ENCODE measurements around the gene SELENOH. TPM values are rescaled to one million over a fixed set of nuclear protein-coding genes. Genes with fewer than 3 reads are reported as not detected.
A peak's percentile ranks its signal among the peaks of the same experiment; 100 is the strongest.

The SELENOH gene
- total RNA-seq, 4 donors from 2014 or later = 130 to 271 (median 169) TPM

DNA sequence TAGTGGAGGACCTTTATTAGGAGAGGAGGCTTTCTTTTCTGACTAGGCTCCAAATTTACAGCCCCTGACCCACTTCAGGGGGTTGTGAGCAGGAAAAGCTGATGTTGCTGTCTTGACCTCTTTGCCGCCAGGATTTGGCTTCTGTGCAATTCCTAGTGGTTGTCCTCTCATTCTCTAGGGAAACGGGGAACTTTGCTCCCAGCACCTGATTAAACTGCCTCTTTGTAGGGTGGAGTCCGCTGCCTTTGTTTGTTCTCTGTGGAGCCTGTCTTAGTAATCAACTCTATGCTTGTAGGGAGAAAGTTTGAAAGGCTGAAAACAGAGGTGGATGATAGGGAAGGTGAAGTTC, 36.7 kb downstream of the SELENOH start:
- intact Hi-C loops (cut with DNase I) = no loop called here
- peaks cover 96 to 99% of the 10 kb centered on the region in 2 donors for H3K4me1 ChIP-seq
- no peak overlapping the region for H3K4me3 ChIP-seq (replicated peaks in 1 of 3)
- WGBS, 2 donors = 13 to 27% methylated on average over 3 of the region's 3 CpGs
- TF ChIP-seq POLR2A (IDR thresholded peaks at IDR 0.05) (no peak), CTCF (IDR thresholded peaks at IDR 0.05) (no peak)
- H3K36me3 ChIP-seq = no peaks in the 10 kb centered on the region
- no peaks in the 10 kb centered on the region for H3K27me3 ChIP-seq
- H3K27ac ChIP-seq = peak overlapping the region; percentile 97 to 99 (median 99)
- no peaks in the 10 kb centered on the region for H3K9me3 ChIP-seq
- DNase-seq = peak in 1 of 2 donors; percentile 43

DNA sequence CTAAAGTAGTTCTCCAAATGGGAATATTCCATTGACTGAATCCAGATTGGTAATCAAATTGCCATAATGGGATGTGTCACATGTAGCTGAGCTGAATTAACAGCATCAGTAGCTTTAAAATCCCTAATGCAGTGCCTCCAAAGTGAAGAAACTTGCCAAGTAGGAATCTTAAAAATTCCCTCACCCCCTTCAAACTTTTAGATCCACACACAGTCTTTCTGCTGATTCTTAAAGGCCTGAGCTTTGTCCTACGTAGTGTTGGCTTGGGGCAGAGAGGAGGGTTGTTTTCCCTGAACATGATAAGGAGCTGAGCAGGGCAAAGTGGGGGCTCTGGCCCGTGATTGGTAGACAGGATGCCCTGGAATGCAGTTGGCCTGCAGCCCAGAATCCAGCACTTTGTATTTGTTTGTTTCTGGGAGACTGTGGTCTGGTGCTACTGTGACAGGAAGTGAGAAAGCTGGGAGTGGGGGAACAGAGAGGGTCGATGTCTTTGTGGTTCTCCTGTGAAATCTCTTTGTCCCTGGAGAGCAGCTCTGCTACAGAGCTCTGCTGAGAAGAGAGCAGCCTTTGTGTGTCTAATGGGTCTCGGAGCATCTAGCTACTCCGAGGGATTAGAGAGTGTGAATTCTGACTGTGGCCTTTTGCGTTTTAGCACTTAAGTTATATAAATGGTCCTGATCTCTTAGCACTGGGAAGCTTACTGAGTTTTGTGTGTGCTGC, 37.2 kb downstream of the SELENOH start:
- no peak for TF ChIP-seq CTCF (IDR thresholded peaks at IDR 0.05)
- peak; percentile 32 to 90 for TF ChIP-seq POLR2A (IDR thresholded peaks at IDR 0.05)
- H3K36me3 ChIP-seq = no peaks in the 10 kb centered on the region
- intact Hi-C loops (cut with DNase I) = no loop called here
- peak overlapping the region; percentile 97 to 99 (median 99) for H3K27ac ChIP-seq
- no peaks in the 10 kb centered on the region for H3K9me3 ChIP-seq
- 0 to 9% methylated on average over 6 of the region's 6 CpGs for WGBS, 2 donors
- DNase-seq = peak; percentile 99
- peaks cover 96 to 99% of the 10 kb centered on the region in 2 donors for H3K4me1 ChIP-seq
- peak overlapping the region in 1 of 3 donors; percentile 3 for H3K4me3 ChIP-seq (replicated peaks in 1 of 3)
- no peaks in the 10 kb centered on the region for H3K27me3 ChIP-seq

- Histone ChIP-seq H3K27me3 (no peaks in the 10 kb centered on the region), H3K27ac (peak overlapping the region; percentile 97 to 99 (median 99)), H3K4me3 (replicated peaks in 1 of 3) (no peak overlapping the region), H3K9me3 (no peaks in the 10 kb centered on the region), H3K36me3 (no peaks in the 10 kb centered on the region), H3K4me1 (peaks cover 95 to 99% of the 10 kb centered on the region in 2 donors)
- intact Hi-C loops (cut with DNase I) = no loop called here
- DNase-seq = peak; percentile 57 to 65
- 11 to 15% methylated on average over 1 of the region's 1 CpG for WGBS, 2 donors
- peak in 1 of 2 donors; percentile 72 for TF ChIP-seq POLR2A (IDR thresholded peaks at IDR 0.05)
- TF ChIP-seq CTCF (IDR thresholded peaks at IDR 0.05) = peak in 2 of 6 experiments; percentile 30 to 38
Observed at GRCh38 chr11:57779276-57779675, 38.0 kb downstream of the SELENOH start.

DNA sequence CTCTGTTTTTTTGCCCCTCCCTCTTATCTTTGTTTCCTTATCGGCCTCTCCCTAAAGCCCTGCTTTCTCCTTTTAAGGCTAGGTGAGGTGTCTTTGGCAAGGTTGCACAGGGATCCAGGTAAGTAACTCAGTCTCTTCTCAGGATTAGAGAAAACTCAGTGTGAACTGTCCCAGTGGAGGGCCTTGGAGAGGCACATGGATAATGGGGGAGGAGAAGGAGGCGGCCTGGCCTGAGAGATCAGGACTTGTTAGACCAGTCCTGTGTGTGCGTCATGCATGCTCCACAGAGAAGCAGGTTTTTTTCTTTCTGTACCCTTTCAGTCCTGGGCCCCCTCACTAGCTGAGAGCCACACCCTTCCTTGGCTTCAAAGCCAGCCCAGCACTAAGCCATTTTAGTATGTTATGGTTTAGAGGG, 40.2 kb downstream of the SELENOH start:
- intact Hi-C loops (cut with DNase I) = no loop called here
- no peak overlapping the region for H3K4me3 ChIP-seq (replicated peaks in 1 of 3)
- DNase-seq = peak; percentile 96
- 19 to 29% methylated on average over 3 of the region's 3 CpGs for WGBS, 2 donors
- peak overlapping the region; percentile 97 to 99 (median 99) for H3K27ac ChIP-seq
- no peaks in the 10 kb centered on the region for H3K27me3 ChIP-seq
- peaks cover 91 to 99% of the 10 kb centered on the region in 2 donors for H3K4me1 ChIP-seq
- H3K36me3 ChIP-seq = no peaks in the 10 kb centered on the region
- H3K9me3 ChIP-seq = no peaks in the 10 kb centered on the region
- no peak for TF ChIP-seq CTCF (IDR thresholded peaks at IDR 0.05)
- TF ChIP-seq POLR2A (IDR thresholded peaks at IDR 0.05) = peak in 1 of 2 donors; percentile 83

DNA sequence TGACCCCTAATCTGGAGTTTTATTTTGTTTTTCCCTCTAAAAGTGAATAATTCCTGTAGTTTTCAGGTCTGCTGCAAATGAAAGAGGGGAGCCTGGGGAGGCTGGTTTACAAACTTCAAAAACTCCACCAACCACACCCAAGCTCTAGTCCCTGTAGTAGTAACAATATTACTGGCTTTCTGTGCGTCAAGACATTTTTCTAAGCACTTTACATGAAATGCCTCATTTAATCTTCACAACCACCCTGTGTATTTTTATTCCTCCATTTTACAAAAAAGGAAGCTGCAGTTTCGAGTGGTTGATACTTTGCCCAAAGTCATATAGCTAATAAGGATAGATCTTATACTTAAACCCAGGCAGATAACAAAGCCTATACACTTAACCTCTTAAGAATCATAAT, 43.8 kb downstream of the SELENOH start:
- Histone ChIP-seq H3K4me3 (replicated peaks in 1 of 3) (no peak overlapping the region), H3K27me3 (no peaks in the 10 kb centered on the region), H3K9me3 (no peaks in the 10 kb centered on the region), H3K4me1 (peaks cover 76 to 92% of the 10 kb centered on the region in 2 donors), H3K27ac (peak overlapping the region; percentile 53 to 99 (median 97)), H3K36me3 (no peaks in the 10 kb centered on the region)
- DNase-seq = no peak
- WGBS, 2 donors = 35 to 60% methylated on average over 2 of the region's 2 CpGs
- intact Hi-C loops (cut with DNase I) = no loop called here
- TF ChIP-seq POLR2A (IDR thresholded peaks at IDR 0.05) = no peak
- no peak for TF ChIP-seq CTCF (IDR thresholded peaks at IDR 0.05)

Measured in thyroid gland (tissue), 4 donors.